ENCODE measurements around the gene TEP1.

Gene TEP1

DNA sequence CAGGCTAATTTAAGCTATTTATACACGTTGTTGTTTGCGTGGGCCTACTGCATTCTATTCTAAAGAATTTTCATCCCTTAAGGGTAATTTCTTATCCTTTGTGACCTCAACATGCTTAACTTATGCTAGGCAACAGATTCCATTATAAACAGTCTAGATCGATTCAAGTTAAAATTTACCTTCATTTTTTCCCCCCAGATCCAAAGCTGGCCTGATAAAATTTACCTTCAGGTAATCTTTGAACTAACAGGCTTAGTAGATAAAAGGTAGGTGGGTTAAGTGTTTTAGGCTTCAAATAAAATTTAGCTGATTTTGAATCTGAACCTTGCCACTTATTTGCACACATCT, 79.8 kb downstream of the TEP1 start:
- no peak for DNase-seq

DNA sequence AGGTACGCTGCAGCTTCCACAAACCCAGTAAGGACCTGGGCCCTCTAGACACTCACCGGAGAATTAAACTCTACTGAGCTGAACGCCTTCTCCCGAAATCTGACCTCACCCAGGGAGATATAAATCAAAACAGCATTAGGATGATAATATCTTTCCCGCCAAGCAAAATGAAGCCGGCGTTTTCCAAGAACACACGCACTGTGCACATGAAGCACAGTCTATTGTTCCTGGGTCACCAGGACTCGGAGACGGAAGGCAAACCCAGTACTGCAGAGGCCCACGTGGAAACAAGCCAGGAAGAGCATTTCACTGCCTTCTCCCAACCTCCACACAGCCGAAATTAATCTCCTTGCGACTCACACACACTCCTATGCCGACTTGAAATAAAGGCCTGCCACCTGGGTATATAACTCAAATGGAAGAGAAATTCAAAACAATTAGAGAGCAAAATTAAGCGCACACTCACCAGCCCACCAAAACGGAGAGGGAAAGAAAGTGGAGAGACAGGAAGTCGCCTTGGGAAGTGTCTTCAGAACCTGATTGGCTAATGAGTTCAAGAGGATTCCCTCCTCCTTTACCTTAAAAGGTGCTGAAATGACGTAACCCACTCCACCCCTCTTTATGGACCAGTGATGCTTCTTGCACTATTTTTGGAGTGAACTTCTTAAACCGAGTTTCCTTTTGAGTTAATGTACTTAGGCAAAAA, 80.4 kb downstream of the TEP1 start, which contains the start of gene CCNB1IP1:
Gene CCNB1IP1, minus strand, starts transcription at position 492 of the 706 bp plus-strand sequence. CDS start 16,756 bp downstream, outside the sequence.
- DNase-seq, result peak; percentile 68

DNA sequence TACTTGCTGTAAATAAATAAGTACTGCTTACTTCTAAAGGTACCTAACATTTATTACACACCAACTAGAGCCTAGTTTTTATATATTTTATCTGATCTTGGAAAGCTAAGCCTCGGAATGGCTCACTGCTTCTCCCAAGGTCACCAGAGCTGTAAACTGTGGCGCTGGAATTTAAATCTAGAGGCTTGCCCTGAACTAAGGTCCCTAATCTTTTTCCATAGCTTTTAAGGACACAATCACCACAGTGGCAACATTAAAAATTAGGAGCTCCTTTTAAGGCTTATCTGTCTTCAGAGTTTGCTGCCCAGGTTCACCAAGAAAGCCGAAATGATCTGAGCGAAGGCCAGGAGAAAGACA, 80.9 kb downstream of the TEP1 start:
- DNase-seq, result no peak

- DNase-seq, result no peak
Measured at GRCh38 chr14:20331053-20331613, 82.2 kb downstream of the TEP1 start.

GRCh38 chr14:20329355-20329754, 83.9 kb downstream of the TEP1 start:
- DNase-seq, result no peak

- no peak for DNase-seq
Measured at GRCh38 chr14:20328705-20329104, 84.6 kb downstream of the TEP1 start.

DNA sequence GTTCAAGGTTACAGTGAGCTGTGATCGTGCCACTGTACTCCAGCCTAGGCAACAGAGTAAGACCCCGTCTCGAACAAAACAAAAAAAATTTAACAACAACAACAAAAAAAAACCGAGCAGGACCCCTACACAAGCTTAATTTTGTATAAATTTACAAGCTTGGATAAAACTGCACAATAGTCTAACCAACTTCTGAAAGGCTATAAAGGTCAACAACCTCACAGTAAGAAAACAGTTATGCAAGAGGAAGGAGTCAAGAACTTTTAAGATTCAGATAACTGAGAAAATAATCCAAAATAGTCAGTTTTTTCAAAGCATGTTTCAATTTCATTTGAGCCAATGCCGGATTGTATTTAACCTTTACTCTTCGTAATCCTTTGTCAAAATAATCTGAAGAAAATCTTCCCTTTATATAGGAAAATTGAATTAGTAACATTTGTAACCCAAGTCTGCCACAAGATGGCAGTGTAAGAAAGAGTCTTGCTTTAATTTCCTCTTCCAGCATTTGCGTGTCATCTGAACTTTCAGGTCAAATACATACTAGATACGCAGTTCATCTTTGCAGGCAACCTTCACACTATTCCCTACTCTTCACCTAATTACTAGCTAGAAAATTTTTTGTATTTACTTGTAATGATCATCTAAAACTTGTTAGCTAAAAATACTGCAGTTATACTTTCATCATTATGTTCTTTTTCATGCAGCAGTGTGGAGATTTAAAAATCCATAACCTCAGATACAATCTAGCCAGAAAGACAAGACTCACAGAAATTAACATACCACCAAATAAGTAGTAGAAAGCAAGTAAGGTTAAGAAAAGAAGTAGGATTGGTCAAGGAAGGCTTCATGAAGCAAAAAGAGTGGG, 86.1 kb downstream of the TEP1 start:
- peak; percentile 44 for DNase-seq

GRCh38 chr14:20317720-20318119, 95.6 kb downstream of the TEP1 start:
- DNase-seq, result no peak

All from KG1 (cell line).